ENCODE results near the gene ERC2. TPM values are rescaled to one million over a fixed set of nuclear protein-coding genes. Genes with fewer than 3 reads are reported as not detected.

Gene ERC2
- total and polyA plus RNA-seq, 2 of the 8 experiments (the other 6 are each of a cell fraction or from before 2014, with no cell fraction given), result 16.4 to 22.8 TPM

DNA sequence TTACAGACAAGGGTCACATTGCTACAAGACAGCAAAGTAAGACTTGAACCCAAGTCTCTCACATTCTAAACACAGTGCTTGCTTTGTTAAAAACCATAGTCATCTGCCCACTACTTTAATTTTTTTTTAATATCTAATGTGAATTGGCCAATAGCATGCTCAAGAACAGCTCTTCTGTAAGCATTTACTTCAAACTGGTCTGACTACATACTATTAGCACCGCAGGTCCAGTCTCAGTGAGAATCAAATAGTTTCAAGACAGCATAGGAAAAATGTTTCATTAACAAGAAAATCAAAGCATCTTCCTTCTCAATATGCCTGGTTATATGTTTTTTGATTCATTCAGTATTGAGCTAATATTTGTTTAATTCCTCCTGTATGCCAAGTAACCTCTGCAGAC lies 419.9 kb downstream of the ERC2 start (continued):
- no peak for TF ChIP-seq EGR1 (IDR thresholded peaks at IDR 0.05; ENCODE audit: borderline replicate concordance, low read depth, low read length)
- TF ChIP-seq BACH1 (IDR thresholded peaks at IDR 0.05; ENCODE audit: low read length), result no peak

Data from H1 (cell line).